Right atrium auricular region (tissue), 2 donors: ENCODE measurements around the gene RTF2. TPM values are rescaled to one million over a fixed set of nuclear protein-coding genes. Genes with fewer than 3 reads are reported as not detected.

ENCODE experiments used
- DNase-seq: peaks from one replicate; pipeline ENCODE4 v3.0.0-alpha.2; 2019; ENCODE audit warnings: low spot score
- H3K27ac ChIP-seq, 2 donors: fragments of 200-600 bp; sonication (generic); 1 replicate in 1 of 2; 2 replicates in 1 of 2; pipeline ENCODE4 v1.5.1; 2016 to 2019
- H3K27me3 ChIP-seq, 2 donors: fragments of 200-600 bp; sonication (generic); one replicate each; pipeline versions ENCODE4 v1.5.1 to v1.6.0; 2017 to 2019
- H3K36me3 ChIP-seq: fragments of 200-600 bp; sonication (generic); one replicate; pipeline ENCODE4 v1.5.1; 2016
- H3K4me1 ChIP-seq, 2 donors: fragments of 200-600 bp; sonication (generic); one replicate each; pipeline versions ENCODE4 v1.5.1 to v1.6.0; 2017 to 2019
- H3K4me3 ChIP-seq, 2 donors: fragments of 200-600 bp; sonication (generic); 1 replicate in 1 of 2; 2 replicates in 1 of 2; pipeline ENCODE4 v1.5.1; 2017 to 2019; ENCODE audit warnings: mild to moderate bottlenecking in 1 of 2, moderate library complexity in 1 of 2
- H3K9me3 ChIP-seq, 2 donors: fragments of 200-600 bp; sonication (generic); one replicate each; pipeline ENCODE4 v1.5.1; 2019
- CTCF ChIP-seq, 2 donors: fragments of 200-600 bp; sonication (generic); IDR thresholded peaks; one replicate each; pipeline ENCODE4 v1.5.1; 2019; ENCODE audit warnings: antibody characterized with exemption in 2 of 2
- total RNA-seq, 2 donors: library from RNA; depleted of rRNA; stranded (reverse); fragments of >200 nt; gene quantifications; one replicate each; pipeline ENCODE4 v1.1.0, GENCODE V29; 2016

RTF2 gene
- total RNA-seq, 2 donors from 2014 or later = 48.6 to 49.4 TPM

- H3K4me1 ChIP-seq = peaks cover 0 to 19% of the 10 kb centered on the region in 2 donors
- peaks cover 4 to 23% of the 10 kb centered on the region in 2 donors for H3K9me3 ChIP-seq
- H3K27me3 ChIP-seq = no peaks in the 10 kb centered on the region
- peak overlapping the region in 1 of 2 donors; percentile 10 for H3K27ac ChIP-seq
- peaks cover 52% of the 10 kb centered on the region for H3K36me3 ChIP-seq
- H3K4me3 ChIP-seq = no peak overlapping the region
- DNase-seq = no peak
- no peak for TF ChIP-seq CTCF (IDR thresholded peaks at IDR 0.05)
Measured at GRCh38 chr20:56517211-56517610, 48.8 kb downstream of the RTF2 start.

GRCh38 chr20:56517641-56518040, 49.2 kb downstream of the RTF2 start:
- H3K27me3 ChIP-seq = no peaks in the 10 kb centered on the region
- H3K27ac ChIP-seq = no peak overlapping the region
- no peak for TF ChIP-seq CTCF (IDR thresholded peaks at IDR 0.05)

GRCh38 chr20:56518126-56518525, 49.7 kb downstream of the RTF2 start:
- Histone ChIP-seq H3K4me1 (peaks cover 0 to 19% of the 10 kb centered on the region in 2 donors), H3K36me3 (peaks cover 52% of the 10 kb centered on the region), H3K9me3 (peaks cover 4 to 23% of the 10 kb centered on the region in 2 donors), H3K27ac (no peak overlapping the region), H3K4me3 (no peak overlapping the region), H3K27me3 (no peaks in the 10 kb centered on the region)
- no peak for TF ChIP-seq CTCF (IDR thresholded peaks at IDR 0.05)
- no peak for DNase-seq

More at GRCh38 chr20:56517641-56518040, 49.2 kb downstream of the RTF2 start:
- Histone ChIP-seq H3K4me3 (no peak overlapping the region), H3K4me1 (peaks cover 0 to 19% of the 10 kb centered on the region in 2 donors), H3K9me3 (peaks cover 4 to 23% of the 10 kb centered on the region in 2 donors), H3K36me3 (peaks cover 52% of the 10 kb centered on the region)
- DNase-seq = no peak

GRCh38 chr20:56518721-56519398, 50.4 kb downstream of the RTF2 start:
- Histone ChIP-seq H3K27me3 (no peaks in the 10 kb centered on the region), H3K9me3 (peaks cover 4 to 23% of the 10 kb centered on the region in 2 donors), H3K4me3 (no peak overlapping the region), H3K4me1 (peaks cover 0 to 19% of the 10 kb centered on the region in 2 donors), H3K27ac (no peak overlapping the region), H3K36me3 (peaks cover 44% of the 10 kb centered on the region)
- no peak for DNase-seq
- no peak for TF ChIP-seq CTCF (IDR thresholded peaks at IDR 0.05)

- H3K36me3 ChIP-seq = peaks cover 38% of the 10 kb centered on the region
- no peak for DNase-seq
- no peak overlapping the region for H3K4me3 ChIP-seq
- no peak for TF ChIP-seq CTCF (IDR thresholded peaks at IDR 0.05)
- peaks cover 4 to 23% of the 10 kb centered on the region in 2 donors for H3K9me3 ChIP-seq
- peaks cover 0 to 19% of the 10 kb centered on the region in 2 donors for H3K4me1 ChIP-seq
- no peaks in the 10 kb centered on the region for H3K27me3 ChIP-seq
- H3K27ac ChIP-seq = no peak overlapping the region
Measured at GRCh38 chr20:56519551-56519950, 51.1 kb downstream of the RTF2 start.
